ENCODE results near the gene AKIP1.
A peak's percentile ranks its signal among the peaks of the same experiment; 100 is the strongest.

The AKIP1 gene

DNA sequence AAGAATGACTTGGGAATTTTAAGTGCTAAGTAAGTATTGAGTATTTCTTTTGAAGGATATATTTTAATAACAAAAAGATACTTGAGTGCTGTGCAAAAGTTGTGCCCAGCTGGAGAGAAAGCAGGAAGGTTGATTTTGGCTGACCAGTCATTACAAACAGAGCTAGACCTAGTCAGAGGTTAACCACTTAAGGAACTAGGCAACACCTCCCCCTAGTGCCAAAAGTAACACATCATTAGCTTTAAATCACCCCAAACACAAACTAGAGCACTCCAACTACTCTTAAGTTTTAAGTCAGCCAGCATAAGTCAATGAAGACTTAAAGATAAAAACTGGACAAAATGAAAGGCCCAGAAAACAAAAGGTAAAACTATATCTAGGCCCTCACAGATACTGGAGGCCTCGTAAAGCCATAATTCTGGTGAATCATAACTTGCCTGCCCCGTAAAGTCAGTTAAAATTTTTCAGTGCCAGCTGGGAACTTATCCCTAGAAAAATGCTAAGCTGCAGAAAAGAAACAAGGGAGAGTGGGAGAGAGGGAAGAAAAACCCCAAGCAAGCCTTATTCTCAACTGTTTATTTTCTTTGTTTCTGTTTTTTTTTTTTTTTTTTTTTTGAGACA lies 48.7 kb downstream of the AKIP1 start:
- no peak for DNase-seq (ENCODE audit: low read depth, low spot score)

GRCh38 chr11:8961401-8961800 lies 50.4 kb downstream of the AKIP1 start:
- no peak for DNase-seq (ENCODE audit: low read depth, low spot score)

- DNase-seq (ENCODE audit: low read depth, low spot score): no peak
Measured at GRCh38 chr11:8962841-8963240, 51.9 kb downstream of the AKIP1 start.

GRCh38 chr11:8963569-8964323 lies 52.8 kb downstream of the AKIP1 start:
- DNase-seq (ENCODE audit: low read depth, low spot score): peak; percentile 42

DNA sequence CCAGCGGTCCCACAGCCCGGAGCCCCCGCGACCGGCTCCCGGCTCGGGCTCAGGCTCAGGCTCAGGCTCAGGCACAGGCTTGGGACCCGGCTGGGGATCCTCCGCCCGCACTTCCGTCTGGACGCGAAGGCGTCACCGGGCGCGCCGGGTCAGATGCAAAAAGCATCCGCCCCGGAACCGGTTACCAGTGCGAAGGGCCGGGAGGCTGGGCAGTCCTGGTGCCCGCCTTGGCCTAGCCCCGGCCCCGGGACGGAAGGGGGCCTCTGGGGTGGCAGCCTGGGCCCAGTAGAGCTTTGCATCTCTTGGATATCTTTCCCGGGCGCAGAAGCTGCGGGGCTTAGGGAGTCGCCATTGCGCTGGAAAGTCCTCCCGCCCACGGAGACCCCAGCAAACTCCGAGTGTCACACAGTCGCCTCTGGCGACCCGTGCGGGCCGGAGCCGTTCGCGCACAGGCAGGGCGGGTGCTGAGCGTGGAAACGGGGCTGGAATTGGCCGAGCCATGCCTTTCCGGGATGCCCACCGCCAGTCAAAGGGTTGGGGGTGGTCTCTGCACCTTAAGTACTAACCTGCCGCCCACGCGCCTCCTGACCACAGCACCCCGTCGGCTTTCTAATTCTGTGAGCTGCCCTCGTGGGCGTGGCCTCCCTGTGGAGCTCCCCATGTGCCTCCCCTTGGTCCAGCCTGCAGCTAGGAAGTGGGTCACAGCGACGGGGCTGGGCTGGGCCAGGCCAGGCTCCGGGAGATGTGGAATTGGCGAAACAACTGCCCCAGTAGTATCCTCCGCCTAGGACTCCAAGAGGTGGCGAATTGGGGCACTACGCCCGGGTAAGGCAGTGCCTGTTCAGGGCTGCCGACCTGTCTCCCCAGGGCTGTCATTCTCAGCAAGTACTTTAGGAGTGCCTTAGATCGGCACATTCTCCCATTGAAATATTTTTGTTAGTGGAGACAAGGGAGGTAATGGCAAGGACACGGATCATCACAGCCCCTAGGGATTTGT lies 53.6 kb downstream of the AKIP1 start, which contains the start of gene TMEM9B:
Gene TMEM9B (minus strand): TSS at position 119 of the 997 bp plus-strand sequence. CDS start 129 bp downstream, outside the sequence.
- peak; percentile 60 for DNase-seq (ENCODE audit: low read depth, low spot score)

- DNase-seq (ENCODE audit: low read depth, low spot score): no peak
Measured at GRCh38 chr11:8967184-8967583, 56.2 kb downstream of the AKIP1 start.
